ENCODE data around the gene VIPR2.
"Not testable (repeated sequence)": the region's sequence is repeated elsewhere in the genome, so short reads cannot be mapped to it uniquely, and the experiment has no call there.

Gene VIPR2

DNA sequence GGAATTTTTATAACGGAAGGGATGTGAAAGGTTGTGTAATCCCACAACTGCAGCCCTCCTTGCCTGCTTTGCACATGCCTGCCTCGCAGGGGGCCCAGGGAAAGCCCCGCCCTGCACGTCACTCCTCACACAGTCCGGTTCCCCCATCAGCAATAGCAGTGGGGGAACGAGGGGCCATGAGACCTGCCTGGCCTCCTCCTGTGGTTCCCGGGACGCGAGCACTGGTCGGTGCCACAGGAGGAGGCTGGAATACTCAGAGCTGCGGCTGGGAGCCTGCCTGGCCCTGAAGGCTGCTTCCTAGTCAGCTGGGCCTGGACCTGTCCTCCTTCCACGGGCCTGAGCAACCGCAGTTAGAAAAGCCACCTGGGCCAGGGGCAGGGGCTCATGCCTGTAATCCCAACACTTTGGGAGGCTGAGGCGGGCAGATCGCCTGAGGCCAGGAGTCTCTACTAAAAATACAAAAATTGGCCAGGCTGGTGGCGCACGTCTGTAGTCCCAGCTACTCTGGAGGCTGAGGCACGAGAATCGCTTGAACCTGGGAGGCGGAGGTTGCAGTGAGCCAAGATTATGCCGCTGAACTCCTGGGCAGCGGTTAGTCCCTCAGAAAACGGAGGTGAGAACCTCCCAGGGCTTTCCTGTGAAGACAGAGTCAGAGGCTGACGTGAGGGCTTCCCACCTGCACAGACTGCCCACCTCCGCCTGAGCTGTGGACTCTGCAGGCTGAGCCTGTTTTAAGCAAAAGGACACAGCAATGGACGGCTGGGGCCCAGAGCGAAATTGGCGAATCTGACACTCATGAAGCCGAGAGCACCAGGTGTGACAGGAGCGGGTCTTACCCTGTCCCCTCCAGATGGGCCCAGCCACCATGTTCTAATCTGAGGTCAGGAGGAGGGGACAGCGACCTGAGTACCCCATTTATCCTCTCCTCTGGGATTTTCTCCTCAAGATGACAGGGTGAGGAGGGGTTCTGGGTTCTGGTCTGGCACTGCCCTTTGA lies 52.9 kb downstream of the VIPR2 start:
- no peak for DNase-seq (ENCODE audit: low read depth)

- no peak for DNase-seq (ENCODE audit: low read depth)
Measured at GRCh38 chr7:159091041-159091440, 53.6 kb downstream of the VIPR2 start.

DNA sequence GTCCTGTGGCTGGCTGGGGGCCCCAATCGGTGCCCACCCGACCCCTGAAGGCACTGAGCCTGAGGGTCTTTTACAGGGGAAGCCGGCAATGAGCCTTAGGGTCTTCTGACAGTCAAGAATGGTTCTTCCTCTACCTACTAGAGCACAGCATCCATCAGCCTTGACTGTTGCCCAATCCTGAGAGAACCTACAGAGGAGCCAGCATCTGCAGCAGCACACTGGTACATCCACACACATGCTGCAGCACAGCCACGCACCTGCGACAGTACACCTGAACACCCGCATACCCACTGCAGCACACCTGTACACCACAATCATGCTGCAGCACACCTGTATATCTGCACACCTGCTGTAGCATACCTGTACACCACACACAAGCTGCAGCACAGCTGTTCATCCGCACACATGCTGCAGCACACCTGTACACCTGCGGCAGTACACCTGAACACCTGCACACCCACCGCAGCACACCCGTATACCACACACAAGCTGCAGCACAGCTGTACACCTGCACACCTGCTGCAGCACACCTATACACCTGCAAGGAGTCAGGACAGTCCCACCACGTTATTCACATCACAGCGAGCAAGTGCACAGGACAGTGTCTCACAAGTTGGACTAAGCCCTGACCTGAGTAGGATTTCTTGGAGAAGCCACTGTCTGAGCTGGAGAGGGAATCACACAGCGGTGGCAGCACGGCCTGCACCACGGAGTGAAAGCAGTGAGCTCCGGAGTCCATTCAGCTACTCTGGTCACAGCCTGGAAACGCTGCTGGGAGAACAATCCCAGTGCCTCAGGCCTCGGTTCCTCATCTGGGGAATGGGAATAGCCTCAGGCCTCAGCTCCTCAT lies 56.4 kb downstream of the VIPR2 start:
- no peak for DNase-seq (ENCODE audit: low read depth)

DNA sequence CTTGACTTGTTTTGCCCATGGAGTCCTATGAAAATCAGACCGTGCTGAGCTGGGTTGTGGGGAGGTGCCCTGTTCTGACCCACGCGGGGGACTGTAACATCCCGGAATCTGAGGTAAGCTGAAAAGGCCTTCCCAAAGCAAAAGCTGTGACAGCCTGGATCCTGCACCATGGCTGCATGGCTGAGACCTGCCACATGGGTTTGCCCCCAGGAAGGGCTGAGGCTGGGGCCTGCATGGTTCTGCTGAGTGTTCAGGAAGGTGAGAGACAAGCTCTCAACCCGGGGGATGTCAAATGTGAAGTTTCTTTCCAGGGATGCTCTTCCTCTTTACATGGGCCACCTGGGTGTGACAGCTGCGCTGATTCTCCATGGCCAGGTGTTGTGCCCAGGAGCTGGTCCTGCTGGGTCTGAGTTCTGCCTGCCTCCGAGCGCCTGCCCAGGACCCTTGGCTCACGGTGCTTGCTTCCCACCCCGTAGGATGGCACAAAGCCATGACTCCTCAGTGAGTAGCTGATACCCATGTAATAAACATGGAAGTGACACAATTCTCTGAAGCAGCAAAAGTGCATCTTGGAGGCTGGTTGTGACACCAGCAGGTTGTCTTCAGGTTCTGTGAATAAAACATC lies 58.3 kb downstream of the VIPR2 start:
- DNase-seq (ENCODE audit: low read depth), result no peak

GRCh38 chr7:159084069-159084801 lies 60.4 kb downstream of the VIPR2 start:
- DNase-seq (ENCODE audit: low read depth), result no peak

DNA sequence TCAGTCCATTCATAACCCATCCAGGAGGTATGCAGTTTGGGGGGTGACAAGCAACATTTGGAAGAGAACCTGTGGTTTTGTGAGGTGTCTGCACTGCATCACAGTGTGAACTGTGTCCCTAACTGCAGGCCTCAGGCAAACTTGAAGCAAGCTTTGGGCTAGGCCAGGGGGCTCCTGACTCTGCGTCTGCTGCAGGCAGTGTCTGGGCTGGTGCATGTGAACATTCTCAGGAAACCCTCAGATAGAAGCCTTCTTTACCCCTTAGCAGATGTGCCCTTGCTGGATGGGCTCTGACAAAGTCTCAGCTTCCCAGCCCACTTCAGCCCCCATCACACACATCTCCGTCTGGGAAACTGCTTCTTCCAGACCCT lies 61.0 kb downstream of the VIPR2 start:
- no peak for DNase-seq (ENCODE audit: low read depth)

DNA sequence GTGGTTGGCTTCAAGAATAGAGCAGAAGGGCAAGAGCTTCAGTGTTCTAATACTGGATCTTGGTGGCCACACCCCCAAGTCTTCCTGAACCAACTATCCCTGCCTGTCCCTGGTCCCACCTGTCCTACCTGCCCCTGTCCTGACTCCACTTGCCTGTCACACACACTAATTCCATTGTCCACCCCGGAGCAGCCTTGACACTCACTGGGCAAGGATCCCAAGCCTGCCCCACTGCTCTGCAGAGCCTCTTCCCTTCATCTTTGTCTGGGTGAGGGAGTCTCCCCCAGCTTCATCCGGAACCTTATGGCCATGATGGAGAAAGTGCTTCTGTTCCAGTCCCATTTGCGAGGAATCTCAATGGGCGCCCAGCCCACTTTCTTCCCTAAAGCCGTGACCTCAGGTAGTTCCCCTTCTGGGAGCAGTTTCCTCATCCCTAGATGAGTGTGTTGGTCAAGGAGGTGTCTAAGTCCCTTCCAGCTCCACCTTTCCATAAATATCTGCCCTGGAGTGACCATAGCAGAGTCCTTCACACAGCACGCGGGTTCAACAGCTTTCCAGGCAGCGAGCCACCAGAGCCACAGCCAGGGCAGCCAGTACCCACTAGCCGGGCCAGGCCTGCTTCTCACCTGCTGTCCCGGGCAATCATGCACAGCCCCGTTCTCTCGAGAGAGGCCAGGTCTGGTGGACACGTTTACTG lies 61.5 kb downstream of the VIPR2 start:
- DNase-seq (ENCODE audit: low read depth), result no peak

GRCh38 chr7:159082075-159082474 lies 62.6 kb downstream of the VIPR2 start:
- not testable (repeated sequence) for DNase-seq (ENCODE audit: low read depth)

DNA sequence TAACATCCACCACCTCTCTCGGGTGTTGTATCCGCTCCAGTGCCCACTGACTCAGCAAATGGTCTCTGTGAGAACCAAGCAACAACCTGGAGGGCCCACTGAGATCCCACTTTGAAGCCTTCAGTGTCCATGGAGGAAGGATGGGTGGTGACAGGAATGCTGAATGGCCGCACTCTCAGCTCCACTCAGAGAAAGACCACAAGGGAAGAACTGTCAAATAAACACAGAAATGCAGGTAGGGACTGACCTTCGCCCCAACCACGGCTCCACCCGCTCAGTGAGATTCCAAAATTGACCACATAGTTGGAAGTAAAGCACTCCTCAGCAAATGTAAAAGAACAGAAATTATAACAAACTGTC lies 65.8 kb downstream of the VIPR2 start:
- no peak for DNase-seq (ENCODE audit: low read depth)

DNA sequence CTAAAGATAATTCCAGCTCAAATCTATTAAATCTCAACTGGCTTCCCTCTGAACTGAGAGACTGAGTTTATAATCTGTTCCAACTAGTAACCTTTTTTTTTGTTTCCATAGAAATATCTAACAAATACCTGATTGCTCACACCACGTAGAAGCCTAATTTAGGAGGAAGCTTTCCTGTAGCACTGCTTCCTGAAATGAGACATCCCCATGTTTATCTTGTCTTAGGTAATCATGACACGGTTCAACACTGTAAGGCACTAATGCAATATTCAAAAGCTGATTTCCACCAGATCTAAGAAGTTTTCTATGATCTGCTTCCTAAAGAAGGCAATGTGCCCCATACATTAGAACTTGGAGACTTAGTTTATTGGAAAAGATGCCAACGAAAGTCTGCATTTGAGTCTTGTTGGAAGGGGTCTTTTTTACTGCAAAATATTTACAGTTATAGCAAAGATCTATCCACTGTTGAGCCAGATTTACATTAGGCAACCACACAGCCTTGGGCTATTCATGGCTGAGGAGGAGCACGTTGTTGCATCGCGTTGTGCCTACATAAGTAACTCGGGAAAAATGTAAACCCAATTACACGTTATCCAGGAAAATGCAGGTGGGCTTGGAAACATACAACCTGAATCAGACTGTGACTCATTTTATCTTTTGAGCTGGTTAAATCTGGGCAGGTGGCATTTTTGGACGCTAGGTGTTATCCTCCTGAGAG lies 66.3 kb downstream of the VIPR2 start:
- DNase-seq (ENCODE audit: low read depth), result no peak

- DNase-seq (ENCODE audit: low read depth), result no peak
Measured at GRCh38 chr7:159076333-159076732, 68.3 kb downstream of the VIPR2 start.

GRCh38 chr7:159075563-159076238 lies 69.0 kb downstream of the VIPR2 start:
- DNase-seq (ENCODE audit: low read depth), result no peak

- DNase-seq (ENCODE audit: low read depth), result no peak
Measured at GRCh38 chr7:159071260-159071659, 73.4 kb downstream of the VIPR2 start.

- DNase-seq (ENCODE audit: low read depth), result no peak
Measured at GRCh38 chr7:159070431-159071148, 74.1 kb downstream of the VIPR2 start.

- DNase-seq (ENCODE audit: low read depth), result no peak
Measured at GRCh38 chr7:159068893-159069448, 75.7 kb downstream of the VIPR2 start.

DNA sequence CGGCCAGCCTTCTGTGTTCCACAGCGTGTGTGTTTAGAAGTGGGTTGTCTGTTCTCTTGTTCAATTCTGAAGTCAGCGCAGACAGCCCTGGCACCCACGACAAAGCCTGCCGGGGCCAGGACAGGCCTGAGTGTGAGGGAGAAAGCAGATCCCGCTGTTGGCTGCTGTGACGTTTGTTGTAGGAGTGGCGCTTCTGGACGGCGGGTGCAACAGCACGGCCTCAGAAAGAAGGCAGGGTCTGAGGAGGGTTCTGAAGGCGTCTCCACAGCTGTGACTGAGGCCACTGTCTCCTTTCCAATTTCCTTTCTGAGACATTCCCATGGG lies 76.2 kb downstream of the VIPR2 start:
- DNase-seq (ENCODE audit: low read depth), result no peak

DNA sequence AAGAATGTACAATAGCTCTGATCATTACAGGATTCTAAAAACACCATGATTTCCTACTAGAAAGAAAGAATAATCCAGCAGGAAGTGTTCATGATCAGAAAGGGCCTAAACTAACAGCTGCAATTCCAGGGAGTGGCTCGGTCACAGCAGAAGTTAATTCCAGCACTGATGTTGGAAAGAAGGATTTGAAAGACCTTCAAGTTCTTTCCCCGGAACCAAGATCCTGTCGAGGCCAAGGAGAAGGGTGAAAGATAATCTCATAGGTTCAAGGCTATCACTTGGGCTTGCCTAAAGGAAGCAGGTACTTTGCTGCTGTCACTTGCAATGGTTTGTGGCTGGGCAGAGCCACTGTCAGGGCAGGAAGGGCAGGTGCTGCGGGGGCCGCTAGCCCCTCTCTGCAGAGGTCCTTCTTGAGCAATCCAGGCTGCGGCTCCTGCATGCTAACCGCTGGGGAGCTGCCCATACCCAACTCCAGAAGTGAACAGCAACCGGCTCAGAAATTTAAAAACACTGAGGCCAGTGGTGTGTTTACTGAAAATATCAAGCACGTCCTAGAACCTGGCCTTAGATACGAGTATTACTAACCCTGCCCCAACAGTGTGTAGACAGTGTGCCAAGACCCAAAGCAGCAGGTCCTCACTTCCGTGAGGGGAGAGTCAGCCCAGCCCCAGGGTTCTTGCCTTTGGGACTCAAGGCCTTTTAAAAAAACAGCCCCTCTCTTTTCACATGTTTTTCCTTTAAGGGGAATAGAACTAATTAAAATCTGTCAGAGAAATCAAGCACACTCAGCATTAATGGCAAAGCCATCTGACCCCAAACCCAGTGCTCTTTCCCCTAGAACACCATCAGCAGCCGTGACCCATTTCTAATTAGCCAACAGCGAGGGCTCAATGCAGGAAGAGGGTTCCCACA lies 76.8 kb downstream of the VIPR2 start:
- no peak for DNase-seq (ENCODE audit: low read depth)

Measured in ELR (cell line).